NOMO-1 treated with dmso at 0.1 percent for 144 hours (cell line): ENCODE data around the gene SLC1A3.

ENCODE experiments used
- DNase-seq: peaks from one replicate; lab custom pipeline; 2025; ENCODE audit not compliant: unreplicated experiment; lab: John Stamatoyannopoulos, UW

The SLC1A3 gene

DNA sequence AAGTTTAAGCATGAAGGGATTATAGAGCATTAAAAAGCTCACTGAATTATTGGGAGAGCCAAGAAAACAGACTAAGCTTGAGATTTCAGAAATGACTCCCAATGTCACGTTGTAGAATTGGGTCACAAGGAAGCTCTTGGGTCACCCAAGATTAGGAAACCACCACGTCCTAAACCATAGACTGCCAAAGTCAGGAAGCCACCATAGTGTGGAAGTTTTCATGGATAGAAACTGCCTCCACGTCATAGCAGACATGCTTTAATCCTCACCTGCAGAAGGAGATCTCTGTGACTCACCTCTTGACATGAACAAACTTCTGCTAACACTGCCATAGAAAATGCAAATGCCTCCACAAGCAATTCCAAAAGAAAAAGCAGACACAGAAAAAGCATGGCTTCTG lies 106.3 kb downstream of the SLC1A3 start:
- DNase-seq, result no peak

DNA sequence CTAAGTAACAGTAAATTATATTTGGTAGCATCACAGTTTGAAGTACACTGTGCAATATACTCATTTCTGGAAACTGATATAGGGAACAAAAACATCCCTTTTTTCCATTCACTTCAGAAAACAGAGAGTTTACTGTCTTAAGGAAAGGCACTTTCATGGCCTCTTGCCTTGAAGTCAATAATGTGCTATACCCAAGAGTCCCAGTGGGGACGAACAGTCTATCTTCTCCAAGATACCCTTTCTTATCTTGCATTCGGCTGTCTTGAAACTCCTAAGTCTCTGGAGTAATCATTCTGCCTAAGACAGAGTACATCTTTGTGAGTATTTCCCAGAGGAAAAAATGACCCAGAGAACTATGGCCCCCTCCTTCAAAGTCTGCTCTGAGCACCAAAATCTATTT lies 107.1 kb downstream of the SLC1A3 start:
- no peak for DNase-seq

DNA sequence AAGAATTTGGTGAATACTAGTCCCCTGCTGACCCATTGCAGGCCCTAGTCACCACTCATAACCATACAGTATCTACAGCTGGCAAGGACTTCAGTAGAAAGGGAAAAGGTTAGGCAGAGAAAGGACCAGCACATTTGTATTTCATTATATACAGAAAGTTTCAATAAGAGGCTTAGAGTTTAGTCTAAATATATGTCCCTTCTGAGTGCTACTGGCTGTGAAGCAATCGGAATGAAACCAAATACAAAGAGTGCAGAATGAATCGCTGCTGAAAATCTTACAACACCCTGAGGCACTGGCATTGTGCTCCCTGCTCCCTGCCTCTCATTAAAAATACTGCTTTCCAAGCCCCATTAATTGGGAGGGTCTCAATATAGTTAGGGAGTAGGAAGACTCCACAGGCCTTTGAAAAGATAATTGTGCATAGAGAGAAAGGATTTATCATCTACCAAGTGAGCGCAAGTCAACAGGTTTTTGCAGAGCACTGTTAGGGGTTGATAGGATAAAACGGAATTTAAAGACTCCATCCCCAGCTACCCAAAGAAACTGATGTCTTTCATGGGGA lies 110.8 kb downstream of the SLC1A3 start:
- DNase-seq, result no peak

DNA sequence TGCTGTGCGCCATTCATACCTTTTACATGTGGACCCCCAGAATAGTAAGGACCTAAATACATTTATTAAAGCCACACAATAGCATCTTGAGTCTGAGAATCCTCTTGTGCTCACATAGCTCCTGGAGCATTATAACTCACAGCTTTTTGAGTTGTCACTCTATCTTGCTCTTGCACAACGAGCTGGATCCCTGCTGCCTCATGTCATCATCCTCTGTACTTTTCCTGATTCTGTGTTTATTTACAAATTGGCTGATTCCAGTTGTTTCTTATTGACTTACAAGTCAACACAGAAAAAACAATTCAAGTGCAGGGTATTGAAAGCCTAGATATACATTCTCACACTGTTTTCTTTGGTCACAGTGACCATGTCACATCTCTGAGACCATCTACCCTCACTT lies 112.9 kb downstream of the SLC1A3 start:
- no peak for DNase-seq

DNA sequence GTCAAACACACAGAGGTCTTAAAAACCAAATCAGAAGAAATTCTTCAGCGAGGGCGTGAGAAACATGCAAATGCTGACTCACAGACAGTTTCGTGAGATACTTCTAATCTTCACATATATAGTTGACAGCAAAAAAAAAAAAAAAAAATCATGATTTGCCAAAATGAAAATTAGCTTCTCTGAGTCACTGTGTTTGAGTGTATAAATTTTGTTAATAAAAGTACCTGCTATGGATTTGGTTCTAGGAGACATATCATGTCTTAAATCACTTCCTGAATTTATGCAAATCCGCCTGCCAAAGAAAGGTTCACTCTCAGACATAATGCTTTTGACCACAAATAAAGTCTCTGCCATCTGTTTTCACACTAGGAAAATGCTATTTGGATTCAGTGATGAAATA lies 114.3 kb downstream of the SLC1A3 start:
- no peak for DNase-seq

DNA sequence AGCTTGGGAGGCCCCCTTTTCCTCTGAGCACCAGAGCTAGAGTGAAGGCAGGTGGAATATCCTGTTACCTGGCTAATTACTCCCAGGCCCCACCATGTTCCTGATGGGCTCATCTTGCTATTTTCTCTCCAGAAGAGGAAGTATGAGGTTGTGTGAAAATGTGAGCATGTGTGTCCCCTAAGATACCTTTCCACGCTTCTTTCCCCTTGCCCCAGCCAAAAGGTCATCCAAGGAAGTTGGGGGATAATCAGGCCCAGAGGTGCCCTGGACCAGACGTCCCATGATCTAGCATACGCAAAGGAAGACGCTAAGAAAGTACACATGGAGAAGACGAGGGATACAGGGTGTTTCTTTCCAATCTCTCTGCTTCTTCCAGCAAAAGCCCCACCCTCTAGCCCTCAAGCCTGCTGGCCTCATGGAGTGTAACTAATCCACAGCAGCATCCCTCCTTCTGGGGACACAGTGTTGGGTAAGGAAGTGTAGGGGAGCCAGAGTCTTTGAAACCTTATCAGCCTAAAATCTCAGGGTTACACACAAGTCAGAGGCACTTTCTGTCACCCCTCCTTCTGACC lies 115.3 kb downstream of the SLC1A3 start:
- no peak for DNase-seq

DNA sequence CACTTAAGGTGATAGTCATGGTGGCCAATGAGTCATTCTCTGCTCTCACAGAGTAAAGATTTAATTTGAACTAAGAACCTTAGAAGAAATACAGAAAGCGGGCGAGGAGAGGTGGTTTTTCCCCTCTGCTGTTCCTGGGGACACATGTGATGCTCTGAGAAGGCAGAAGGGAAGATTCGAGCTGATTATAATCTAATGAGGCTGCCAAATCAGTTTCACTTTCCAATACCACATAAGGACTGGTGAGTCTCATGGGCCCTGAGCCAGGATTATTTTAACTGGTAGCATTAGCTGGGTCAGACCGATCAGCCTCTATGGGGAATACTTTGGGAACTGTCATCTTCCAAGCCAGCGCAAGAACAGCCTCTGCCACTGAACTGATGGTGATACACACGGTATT lies 116.5 kb downstream of the SLC1A3 start:
- no peak for DNase-seq

DNA sequence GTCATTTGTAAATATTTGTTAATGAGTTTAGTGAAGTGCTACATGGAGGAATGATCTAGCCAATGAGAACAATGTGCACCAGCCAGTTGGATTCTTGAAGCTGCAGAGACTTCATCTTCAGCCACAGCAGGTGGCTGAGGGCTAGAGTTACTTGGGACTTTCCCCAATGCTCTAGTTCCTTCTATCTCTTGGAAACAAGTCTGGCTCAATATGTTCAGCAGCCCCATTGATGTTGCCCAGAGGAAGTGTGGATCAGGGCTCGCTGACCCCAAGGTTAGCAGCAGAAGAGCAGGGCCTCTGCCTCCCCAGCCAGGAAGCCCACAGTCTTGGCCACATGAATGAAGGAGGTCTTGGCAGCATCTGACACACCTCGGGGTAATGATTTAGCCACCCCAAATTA lies 117.5 kb downstream of the SLC1A3 start:
- peak; percentile 21 for DNase-seq

DNA sequence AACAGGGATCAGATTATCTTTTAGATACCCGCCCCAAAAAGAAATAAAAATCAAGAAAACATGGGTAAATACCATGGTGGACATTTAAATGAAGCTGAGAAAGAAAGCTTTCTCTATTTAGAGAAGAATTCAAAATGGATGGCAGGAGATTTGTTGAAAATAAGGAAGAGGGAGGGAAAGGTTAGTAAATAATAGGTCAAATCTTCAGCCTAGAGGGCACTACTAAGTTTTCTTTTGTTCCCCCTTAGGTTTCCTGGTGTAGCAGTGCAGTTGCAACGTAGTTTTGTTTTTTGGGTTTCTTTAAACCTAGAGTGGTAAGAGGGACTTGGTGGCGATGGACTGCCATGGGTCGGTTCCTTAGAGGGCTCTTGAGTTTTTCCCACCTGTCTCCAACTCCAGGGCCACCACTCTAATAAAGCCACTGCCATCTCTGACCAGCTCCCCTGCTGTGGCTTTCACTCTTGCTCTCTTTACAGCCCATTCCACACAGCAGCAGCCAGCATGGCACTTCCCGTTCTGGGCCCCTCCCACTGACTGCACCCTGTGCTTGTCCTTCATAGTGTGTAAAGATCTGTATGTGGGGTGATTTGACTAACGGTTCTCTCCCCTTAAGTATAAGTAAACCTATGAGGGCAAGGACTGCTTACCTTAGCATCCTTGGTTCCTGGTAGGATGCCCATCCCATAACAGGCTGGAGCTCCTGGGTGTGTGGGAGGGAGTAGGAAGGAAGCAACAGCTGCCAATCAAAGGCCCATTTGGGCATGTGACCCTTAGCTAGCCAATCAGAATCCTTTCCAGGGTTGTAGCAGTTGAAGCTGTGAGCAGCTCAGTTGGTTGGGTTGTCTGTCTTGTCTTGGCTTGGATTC lies 118.3 kb downstream of the SLC1A3 start:
- DNase-seq, result peak; percentile 99

DNA sequence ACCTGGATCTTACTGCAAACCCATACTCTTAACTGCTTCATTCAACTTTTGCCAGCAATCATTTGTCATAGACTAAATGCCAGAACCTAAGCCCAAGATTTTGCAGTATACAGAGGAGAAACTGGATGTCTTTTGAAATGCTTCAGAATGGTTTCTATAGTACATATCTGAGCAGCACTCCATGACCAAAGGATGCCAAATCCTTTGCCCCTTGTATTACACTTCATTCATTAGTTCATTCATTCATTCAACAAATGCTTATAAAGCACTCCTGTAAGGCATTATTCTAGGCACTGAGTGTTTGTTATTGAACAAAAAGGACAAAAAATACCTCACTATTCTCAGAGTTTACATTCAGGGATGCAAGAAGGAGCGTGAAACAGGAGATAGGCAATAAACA lies 119.9 kb downstream of the SLC1A3 start:
- DNase-seq, result no peak

DNA sequence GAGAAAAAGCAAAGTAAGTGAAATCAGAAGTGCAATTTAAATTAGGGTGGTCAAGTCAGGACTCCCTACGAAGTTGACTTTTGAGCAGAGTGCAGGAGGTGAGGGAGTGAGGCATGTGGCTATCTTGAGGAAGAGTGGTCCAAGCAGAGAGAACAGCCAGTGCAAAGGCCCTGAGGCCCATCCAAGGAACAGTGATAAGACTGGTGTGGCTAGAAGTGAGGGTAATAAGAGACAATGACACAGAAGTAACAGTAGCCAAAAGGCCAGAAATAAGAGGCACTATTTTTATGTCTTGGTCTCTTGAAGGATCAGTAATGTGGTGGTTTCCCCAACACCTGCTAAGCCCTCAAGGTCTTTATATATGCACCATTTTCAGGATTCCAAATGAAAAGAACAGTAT lies 120.4 kb downstream of the SLC1A3 start:
- DNase-seq, result no peak

DNA sequence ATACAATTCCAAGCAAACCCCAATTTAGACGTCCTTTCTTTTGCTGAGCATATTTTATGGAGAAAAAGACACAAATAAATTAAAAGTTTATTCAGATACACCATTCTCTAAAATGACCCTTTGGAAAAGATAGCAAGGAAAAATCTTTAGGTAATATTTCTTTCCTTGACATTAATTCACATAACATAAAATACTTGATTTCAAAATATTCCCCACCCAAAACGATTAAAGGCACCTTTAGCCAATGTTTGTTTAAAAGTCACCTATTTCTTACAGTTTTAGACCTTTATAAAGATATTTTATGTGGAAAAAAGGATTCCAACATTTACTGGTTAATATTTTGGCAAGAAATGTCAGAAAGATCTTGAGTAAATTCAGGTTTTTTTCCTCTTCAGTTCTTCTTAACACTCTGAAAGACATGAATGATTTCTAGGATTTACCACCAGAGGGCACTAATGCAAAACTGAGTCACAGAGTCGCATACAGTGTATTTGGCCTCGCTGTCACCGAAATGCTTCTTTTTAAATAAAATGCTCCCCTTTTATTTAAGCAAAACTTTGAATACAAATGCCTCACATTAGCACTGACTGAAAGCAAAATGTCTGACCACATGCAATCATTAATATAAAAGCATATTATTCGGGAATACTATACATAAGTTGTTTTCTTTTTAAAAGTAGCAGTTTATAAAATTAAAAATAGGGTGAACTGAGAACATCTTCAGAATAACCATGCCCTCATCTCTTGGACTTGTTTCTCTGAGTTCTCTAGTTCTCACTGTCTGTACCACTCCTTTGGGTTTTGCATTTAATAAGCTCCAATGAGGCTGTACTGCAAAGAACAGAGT lies 122.5 kb downstream of the SLC1A3 start:
- peak; percentile 67 for DNase-seq

DNA sequence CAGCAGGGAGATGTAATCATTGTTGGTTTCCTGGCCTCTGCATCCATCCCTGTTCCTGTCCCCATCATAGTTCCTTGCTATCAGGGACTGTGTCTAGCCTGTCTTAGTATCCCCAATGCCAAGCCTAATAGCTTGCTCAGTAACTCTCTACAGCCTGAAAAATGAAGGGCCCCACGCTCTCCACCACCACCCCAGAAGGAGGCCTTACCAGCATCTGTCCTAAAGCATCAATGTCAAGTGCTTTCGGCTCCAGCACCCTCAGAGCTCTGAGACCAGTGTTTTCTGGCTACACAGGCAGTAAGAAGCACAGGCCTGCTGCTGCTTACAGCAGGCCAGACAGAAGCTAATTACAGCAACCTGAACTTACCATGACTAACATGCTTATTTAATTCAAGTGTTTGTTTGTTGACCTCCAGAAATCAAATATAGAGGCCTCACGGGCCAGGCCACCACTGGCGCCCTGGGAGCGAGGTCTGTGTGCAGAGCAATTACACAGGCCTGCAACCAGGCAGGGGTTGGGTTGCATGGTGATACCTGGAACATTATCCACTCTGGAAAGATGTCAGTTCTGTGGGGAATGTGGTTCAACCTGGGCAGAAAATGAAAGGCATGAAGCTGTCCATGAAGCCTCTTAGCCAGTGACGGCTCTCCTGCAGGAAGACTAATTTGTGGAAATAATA lies 124.3 kb downstream of the SLC1A3 start:
- no peak for DNase-seq

DNA sequence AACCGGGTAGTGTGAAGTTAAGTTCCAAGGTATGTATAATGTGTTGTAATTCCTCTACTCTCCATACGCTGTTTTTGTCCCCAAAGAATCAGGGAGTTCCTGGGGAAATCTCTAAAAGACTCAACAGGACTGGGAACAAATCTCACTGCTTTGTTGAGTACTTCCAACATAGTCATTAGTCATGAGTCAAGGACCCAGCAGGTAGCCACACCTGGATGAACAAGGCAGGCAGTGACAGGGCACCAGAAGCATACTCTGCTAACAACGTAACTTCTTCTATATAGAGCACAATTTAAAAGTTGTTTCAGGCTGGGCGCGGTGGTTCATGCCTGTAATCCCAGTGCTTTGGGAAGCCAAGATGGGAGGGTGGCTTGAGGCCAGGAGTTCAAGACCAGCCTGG lies 126.8 kb downstream of the SLC1A3 start:
- no peak for DNase-seq

DNA sequence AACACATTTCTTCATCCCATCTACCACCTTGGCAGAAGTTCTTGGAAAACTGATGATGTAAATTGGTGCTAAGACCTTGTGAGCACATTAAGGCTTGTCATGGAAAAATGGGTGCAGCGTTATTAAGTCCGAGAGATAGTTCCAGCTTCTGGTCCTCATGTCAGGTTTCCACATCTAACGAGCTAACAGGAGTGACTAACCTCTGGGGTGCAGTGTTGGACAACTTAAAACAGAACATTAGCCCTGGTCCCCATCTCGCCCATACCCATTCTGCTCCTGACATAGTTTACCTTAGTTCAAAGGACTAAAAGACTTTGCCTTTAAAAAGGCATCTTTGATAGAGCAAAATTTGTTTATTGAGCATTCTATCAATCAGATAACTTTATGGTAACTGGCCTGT lies 128.0 kb downstream of the SLC1A3 start:
- peak; percentile 12 for DNase-seq

DNA sequence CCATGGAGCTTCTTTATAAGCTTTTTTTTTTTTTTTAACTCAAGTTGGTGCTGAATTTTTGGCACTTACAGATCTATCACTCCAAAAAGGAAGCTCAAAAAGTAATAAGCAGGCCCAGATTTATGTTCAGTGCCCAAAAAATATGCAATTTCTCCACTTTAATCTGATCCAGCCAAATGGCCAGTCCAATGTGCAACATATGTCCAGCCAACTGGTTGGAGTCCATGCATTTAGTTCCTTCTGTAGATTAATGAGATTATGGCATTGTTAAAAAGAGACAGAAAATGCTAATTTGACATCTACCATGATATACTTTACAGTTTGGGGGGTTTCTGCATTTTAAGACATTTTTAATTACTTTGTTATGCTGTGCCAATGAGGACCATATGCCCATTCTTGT lies 129.5 kb downstream of the SLC1A3 start:
- no peak for DNase-seq
